ENCODE data around the gene HDAC4.

Gene HDAC4

DNA sequence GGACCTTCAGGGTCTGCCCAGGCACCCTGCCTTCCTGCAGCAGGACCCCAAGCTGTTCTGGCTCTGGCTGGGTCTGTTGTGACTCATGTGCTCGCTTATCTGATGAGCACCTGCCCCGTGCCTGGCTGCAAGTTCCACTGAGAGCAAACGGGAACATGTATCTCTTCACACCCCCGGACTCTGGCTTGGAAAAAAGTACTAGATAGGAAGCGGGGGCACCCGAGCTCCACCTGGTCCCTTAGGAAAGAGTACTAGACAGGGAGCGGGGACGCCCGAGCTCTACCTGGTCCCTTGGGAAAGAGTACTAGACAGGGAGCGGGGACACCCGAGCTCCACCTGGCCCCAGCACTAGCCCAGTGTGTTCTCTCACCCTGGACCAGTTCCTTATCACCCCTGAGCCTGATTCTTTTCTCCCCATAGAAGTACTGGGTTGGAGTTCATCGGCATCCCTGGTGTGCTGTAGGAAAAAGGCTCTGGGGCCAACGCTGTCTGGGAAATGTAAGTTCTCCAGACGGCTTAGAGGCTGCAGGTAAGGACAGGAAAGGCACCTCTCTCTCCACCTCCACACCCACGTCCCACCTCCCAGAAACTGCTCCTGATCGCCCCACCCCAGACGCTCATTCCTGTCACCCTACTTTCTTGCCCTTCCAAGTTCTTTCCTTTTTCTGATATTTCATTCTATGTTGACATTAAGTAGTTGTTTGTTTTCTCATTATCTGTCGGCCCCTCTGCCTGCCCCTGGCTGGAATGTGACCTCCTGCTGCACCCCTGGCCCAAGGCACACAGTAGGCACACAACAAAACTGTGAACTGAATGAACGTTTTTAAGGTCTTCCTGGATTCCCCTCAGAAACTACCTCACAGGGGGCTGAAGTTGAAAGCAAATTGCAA, 40.2 kb downstream of the HDAC4 start:
- H3K27me3 ChIP-seq = no peaks in the 10 kb centered on the region
- H3K4me2 ChIP-seq = peak overlapping the region in 4 of 11 experiments; percentile 4 to 32 (median 12); a peak in 2 of 22 replicates
- TF ChIP-seq Cebpa-rat (IDR thresholded peaks at IDR 0.05) = no peak

DNA sequence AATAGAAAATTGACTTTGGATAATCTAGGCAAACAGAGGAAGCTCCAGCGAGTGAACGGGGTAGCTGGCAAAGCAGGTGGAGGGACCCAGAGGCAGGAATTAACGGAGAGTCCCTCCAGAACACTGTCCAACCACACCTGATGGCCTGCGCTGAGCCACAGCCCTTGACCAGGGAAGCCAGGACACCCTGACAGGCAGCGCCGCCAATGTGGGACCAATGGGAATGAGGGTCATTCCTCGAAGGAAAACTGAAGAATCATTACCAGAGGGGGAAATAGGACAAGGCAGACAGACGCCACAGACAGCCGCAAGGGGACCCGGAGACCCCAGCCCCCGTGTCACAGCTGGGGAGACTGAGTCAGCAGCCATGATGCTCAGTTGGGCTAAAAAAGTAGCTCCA, 40.8 kb downstream of the HDAC4 start:
- Histone ChIP-seq H3K36me3 (peaks cover 9 to 36% (median 21%) of the 10 kb centered on the region in 11 experiments; a peak in 21 of 22 replicates), H3K27ac (no peak overlapping the region), H3K4me1 (peaks cover 7 to 30% (median 23%) of the 10 kb centered on the region in 10 experiments; a peak in 17 of 20 replicates), H4K20me1 (peaks cover 9 to 47% (median 32%) of the 10 kb centered on the region in 11 experiments; a peak in 14 of 22 replicates), H3K27me3 (no peaks in the 10 kb centered on the region), H3K4me3 (no peak overlapping the region), H3K4me2 (peak overlapping the region in 4 of 11 experiments; percentile 4 to 32 (median 12); a peak in 3 of 22 replicates), H3K9ac (no peak overlapping the region), H3K9me3 (replicated peaks in 1 of 11) (peaks cover 17 to 36% (median 29%) of the 10 kb centered on the region in 11 experiments)
- TF ChIP-seq Cebpa-rat (IDR thresholded peaks at IDR 0.05) = no peak

More for the DNA sequence above, 40.2 kb downstream of the HDAC4 start:
- no peak overlapping the region for H3K9ac ChIP-seq
- H3K4me3 ChIP-seq = no peak overlapping the region
- peaks cover 9 to 52% (median 32%) of the 10 kb centered on the region in 11 experiments; a peak in 14 of 22 replicates for H4K20me1 ChIP-seq
- H3K27ac ChIP-seq = no peak overlapping the region
- H3K9me3 ChIP-seq (replicated peaks in 1 of 11) = peaks cover 11 to 30% (median 23%) of the 10 kb centered on the region in 11 experiments
- peaks cover 7 to 37% (median 29%) of the 10 kb centered on the region in 10 experiments; a peak in 17 of 20 replicates for H3K4me1 ChIP-seq
- peaks cover 3 to 31% (median 15%) of the 10 kb centered on the region in 11 experiments; a peak in 18 of 22 replicates for H3K36me3 ChIP-seq

DNA sequence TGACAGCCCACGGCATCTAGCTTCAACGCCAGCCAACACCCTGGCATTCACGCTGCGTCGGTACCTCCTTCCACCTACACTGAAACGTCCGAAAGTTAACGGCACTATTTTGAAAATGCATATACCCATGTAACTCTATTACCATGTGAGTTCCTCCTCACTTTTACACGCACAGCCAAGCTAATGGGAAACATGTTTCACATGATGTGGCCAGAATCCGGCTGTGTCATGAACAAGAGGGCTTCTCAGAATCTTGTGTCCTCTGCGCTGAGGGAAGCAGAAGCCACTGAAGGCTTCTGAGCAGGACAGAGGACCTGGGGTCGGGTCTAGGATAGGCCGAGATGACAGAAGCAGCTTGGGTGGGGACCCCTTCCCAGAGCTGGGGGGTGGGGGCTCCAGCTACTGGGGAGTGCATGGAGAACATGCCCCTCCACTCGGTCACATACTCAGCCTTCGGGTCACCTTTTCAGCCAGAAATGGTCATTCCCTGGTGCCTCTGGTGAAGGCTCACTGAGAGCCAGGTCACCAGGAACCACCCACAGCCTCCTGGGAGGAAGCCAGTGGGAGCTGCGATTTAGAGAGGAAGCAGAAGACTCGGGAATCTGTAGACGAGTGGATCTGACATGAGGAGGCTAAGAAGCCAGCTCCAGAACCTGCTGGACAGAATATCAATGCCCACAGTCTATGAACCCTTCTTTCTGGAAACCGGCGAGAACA, 41.5 kb downstream of the HDAC4 start:
- Histone ChIP-seq H4K20me1 (peaks cover 9 to 42% (median 30%) of the 10 kb centered on the region in 11 experiments; a peak in 14 of 22 replicates), H3K4me2 (peak overlapping the region in 3 of 11 experiments; percentile 4 to 21 (median 10); a peak in 1 of 22 replicates), H3K9me3 (replicated peaks in 1 of 11) (peaks cover 23 to 43% (median 36%) of the 10 kb centered on the region in 11 experiments), H3K36me3 (peaks cover 12 to 43% (median 27%) of the 10 kb centered on the region in 11 experiments; a peak in 21 of 22 replicates), H3K4me3 (no peak overlapping the region), H3K9ac (no peak overlapping the region), H3K27me3 (no peaks in the 10 kb centered on the region), H3K4me1 (peaks cover 6 to 24% (median 18%) of the 10 kb centered on the region in 10 experiments; a peak in 17 of 20 replicates), H3K27ac (no peak overlapping the region)
- no peak for TF ChIP-seq Cebpa-rat (IDR thresholded peaks at IDR 0.05)

- no peak overlapping the region for H3K27ac ChIP-seq
- TF ChIP-seq Cebpa-rat (IDR thresholded peaks at IDR 0.05) = no peak
- peaks cover 0 to 21% (median 11%) of the 10 kb centered on the region in 10 experiments; a peak in 11 of 20 replicates for H3K4me1 ChIP-seq
- peaks cover 4 to 38% (median 22%) of the 10 kb centered on the region in 11 experiments; a peak in 14 of 22 replicates for H4K20me1 ChIP-seq
- no peak overlapping the region for H3K9ac ChIP-seq
- no peak overlapping the region for H3K4me2 ChIP-seq
- no peaks in the 10 kb centered on the region for H3K27me3 ChIP-seq
- H3K9me3 ChIP-seq (replicated peaks in 1 of 11) = peaks cover 23 to 50% (median 42%) of the 10 kb centered on the region in 11 experiments
- H3K36me3 ChIP-seq = peaks cover 12 to 46% (median 33%) of the 10 kb centered on the region in 11 experiments
- no peak overlapping the region for H3K4me3 ChIP-seq
These were observed 42.6 kb downstream of the HDAC4 start for GRCh38 chr2:239358062-239358754.

- H4K20me1 ChIP-seq = peaks cover 0 to 35% (median 16%) of the 10 kb centered on the region in 11 experiments; a peak in 14 of 22 replicates
- peak overlapping the region in 1 of 10 experiments; percentile 13; a peak in 2 of 20 replicates for H3K4me3 ChIP-seq
- H3K9ac ChIP-seq = no peak overlapping the region
- H3K4me2 ChIP-seq = no peak overlapping the region
- H3K4me1 ChIP-seq = peaks cover 0 to 19% (median 11%) of the 10 kb centered on the region in 10 experiments; a peak in 11 of 20 replicates
- no peaks in the 10 kb centered on the region for H3K27me3 ChIP-seq
- no peak overlapping the region for H3K27ac ChIP-seq
- peaks cover 23 to 50% (median 42%) of the 10 kb centered on the region in 11 experiments for H3K9me3 ChIP-seq (replicated peaks in 1 of 11)
- no peak for TF ChIP-seq Cebpa-rat (IDR thresholded peaks at IDR 0.05)
- peaks cover 34 to 70% (median 54%) of the 10 kb centered on the region in 11 experiments for H3K36me3 ChIP-seq
These were observed 45.1 kb downstream of the HDAC4 start for GRCh38 chr2:239355724-239356123.

GRCh38 chr2:239355139-239355538, 45.7 kb downstream of the HDAC4 start:
- peak overlapping the region in 1 of 10 experiments; percentile 13; a peak in 2 of 20 replicates for H3K4me3 ChIP-seq
- H3K4me1 ChIP-seq = peaks cover 0 to 14% (median 8%) of the 10 kb centered on the region in 10 experiments; a peak in 12 of 20 replicates
- peaks cover 0 to 32% (median 12%) of the 10 kb centered on the region in 11 experiments; a peak in 10 of 22 replicates for H4K20me1 ChIP-seq
- TF ChIP-seq Cebpa-rat (IDR thresholded peaks at IDR 0.05) = no peak
- H3K4me2 ChIP-seq = no peak overlapping the region
- H3K27ac ChIP-seq = no peak overlapping the region
- H3K36me3 ChIP-seq = peaks cover 39 to 76% (median 57%) of the 10 kb centered on the region in 11 experiments
- H3K27me3 ChIP-seq = no peaks in the 10 kb centered on the region
- H3K9ac ChIP-seq = no peak overlapping the region
- H3K9me3 ChIP-seq (replicated peaks in 1 of 11) = peaks cover 23 to 48% (median 42%) of the 10 kb centered on the region in 11 experiments

- Histone ChIP-seq H3K27me3 (no peaks in the 10 kb centered on the region), H3K4me3 (no peak overlapping the region), H3K9ac (no peak overlapping the region), H3K4me1 (peaks cover 2 to 13% (median 7%) of the 10 kb centered on the region in 10 experiments; a peak in 18 of 20 replicates), H4K20me1 (peaks cover 2 to 32% (median 10%) of the 10 kb centered on the region in 11 experiments; a peak in 14 of 22 replicates), H3K27ac (no peak overlapping the region), H3K36me3 (peaks cover 41 to 78% (median 57%) of the 10 kb centered on the region in 11 experiments), H3K9me3 (replicated peaks in 1 of 11) (peaks cover 23 to 48% (median 42%) of the 10 kb centered on the region in 11 experiments), H3K4me2 (no peak overlapping the region)
- no peak for TF ChIP-seq Cebpa-rat (IDR thresholded peaks at IDR 0.05)
These were observed 46.1 kb downstream of the HDAC4 start for GRCh38 chr2:239354791-239355136.

Measured in BLaER1 treated with 17β-estradiol and CSF1 and Interleukin-3, amounts not matched to agents 10 nM and 100 nM (cell line).